ENCODE results near the gene DAP3.
"Not testable (repeated sequence)": the region's sequence is repeated elsewhere in the genome, so short reads cannot be mapped to it uniquely, and the experiment has no call there.

The DAP3 gene

DNA sequence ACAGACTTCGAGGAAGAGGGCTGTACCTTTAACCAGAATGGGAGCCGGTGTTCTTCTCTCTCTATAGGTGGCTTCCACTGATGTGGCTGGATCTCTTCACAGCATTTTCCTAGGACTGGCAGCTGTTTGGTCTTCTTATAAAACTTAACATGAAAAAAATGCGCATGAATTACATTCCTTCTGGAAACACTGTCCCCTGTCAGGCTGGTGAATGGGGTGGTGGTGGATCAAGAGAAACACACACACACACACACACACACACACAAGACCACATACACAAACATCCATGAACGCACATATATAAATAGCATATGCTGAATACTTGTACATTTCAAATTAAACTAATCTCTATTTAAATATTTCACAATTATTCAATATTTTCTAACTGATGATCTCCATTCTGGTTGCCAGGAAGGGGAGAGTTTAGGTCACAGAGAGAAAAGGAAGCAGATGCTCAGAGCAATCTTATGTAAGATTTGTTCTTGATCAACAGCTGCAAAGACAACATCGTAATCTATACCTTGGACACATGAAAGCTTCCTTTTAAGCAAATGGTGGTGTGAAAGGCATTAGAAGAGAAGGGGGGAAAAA lies 78.6 kb downstream of the DAP3 start:
- not testable (repeated sequence) for DNase-seq (ENCODE audit: extremely low read depth in 1 of 2, low read depth in 1 of 2)

DNA sequence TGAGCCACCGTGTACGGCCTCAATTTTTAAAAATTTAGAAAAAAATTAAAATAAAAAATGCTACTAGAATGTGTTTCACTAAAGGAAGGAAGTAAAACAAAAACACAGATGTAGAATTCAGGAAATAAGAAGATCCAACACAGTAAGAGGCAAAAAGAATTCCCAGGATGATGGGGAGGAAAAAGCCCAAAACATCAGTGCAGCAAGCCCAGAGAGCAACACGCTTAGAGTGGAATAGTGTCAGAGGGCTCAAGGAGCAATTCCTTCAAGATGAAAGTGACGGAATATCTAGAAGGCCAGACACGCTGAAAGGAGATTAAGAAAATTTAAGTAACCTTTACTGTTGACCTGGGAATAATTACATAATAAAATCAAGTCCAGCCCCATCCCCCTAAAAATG lies 80.4 kb downstream of the DAP3 start:
- no peak for DNase-seq (ENCODE audit: extremely low read depth in 1 of 2, low read depth in 1 of 2)

DNA sequence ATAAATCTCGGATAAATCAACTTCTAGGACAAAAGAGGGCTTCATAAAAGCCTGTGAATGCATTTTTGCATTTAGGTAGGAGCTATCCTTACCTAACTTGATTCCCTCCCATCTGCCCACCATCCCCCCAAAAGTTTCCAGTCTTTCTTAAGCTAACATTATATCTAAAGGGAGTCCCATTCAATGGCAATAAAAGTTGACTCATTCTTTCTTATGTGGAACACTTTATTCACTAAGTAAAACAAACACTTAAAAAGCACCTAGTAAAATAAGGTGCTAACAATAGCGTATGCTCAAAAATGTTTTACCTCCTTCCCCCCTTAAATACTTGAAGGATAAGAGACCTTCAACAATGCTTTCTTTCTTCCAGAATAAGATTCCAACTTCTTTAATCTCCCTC lies 84.3 kb downstream of the DAP3 start:
- no peak for DNase-seq (ENCODE audit: extremely low read depth in 1 of 2, low read depth in 1 of 2)

GRCh38 chr1:155776414-155776813 lies 87.5 kb downstream of the DAP3 start:
- DNase-seq (ENCODE audit: extremely low read depth in 1 of 2, low read depth in 1 of 2) = no peak

DNA sequence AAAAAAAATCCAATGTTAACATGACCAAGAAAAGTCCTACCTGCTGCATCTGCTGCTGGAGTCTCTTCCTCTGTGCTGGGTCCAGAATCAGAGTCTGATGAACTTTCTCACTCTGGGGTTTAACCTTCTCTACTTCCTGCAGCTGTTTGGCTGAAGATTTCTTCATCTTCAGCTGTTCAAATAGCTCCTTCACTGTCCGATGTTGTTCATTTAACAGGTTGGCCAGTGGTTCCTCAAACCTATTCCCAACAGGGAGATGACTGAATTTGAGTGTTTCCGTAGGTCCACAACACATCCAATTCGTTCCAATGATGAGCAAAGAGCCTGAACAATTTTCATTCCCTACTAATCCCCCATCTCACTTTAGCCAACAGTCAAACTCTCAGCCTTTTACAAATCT lies 88.7 kb downstream of the DAP3 start:
- no peak for DNase-seq (ENCODE audit: extremely low read depth in 1 of 2, low read depth in 1 of 2)
